CD4-positive, alpha-beta T cell treated with Interleukin-6 at 100 ng/mL for 8 hours (primary cell): ENCODE results near the gene ARHGAP22.
"Not testable (repeated sequence)": the region's sequence is repeated elsewhere in the genome, so short reads cannot be mapped to it uniquely, and the experiment has no call there.

Experiments used
- DNase-seq: peaks from one replicate; pipeline ENCODE4 v3.0.0-alpha.2; 2020; ENCODE audit warnings: mixed read lengths, low spot score

ARHGAP22 gene

GRCh38 chr10:48450233-48450740 is 154.6 kb downstream of the ARHGAP22 start:
- DNase-seq: no peak

- no peak for DNase-seq
Observed at GRCh38 chr10:48449501-48450232, 155.2 kb downstream of the ARHGAP22 start.

GRCh38 chr10:48448796-48449195 is 156.1 kb downstream of the ARHGAP22 start:
- no peak for DNase-seq

GRCh38 chr10:48447356-48448215 is 157.3 kb downstream of the ARHGAP22 start:
- DNase-seq: no peak

- no peak for DNase-seq
Observed at GRCh38 chr10:48446785-48447184, 158.1 kb downstream of the ARHGAP22 start.

- DNase-seq: no peak
Observed at GRCh38 chr10:48445932-48446331, 158.9 kb downstream of the ARHGAP22 start.

GRCh38 chr10:48444861-48445841 is 159.7 kb downstream of the ARHGAP22 start:
- DNase-seq: no peak

- no peak for DNase-seq
Observed at GRCh38 chr10:48444266-48444665, 160.6 kb downstream of the ARHGAP22 start.

GRCh38 chr10:48442809-48443177 is 162.1 kb downstream of the ARHGAP22 start:
- no peak for DNase-seq

- DNase-seq: no peak
Observed at GRCh38 chr10:48442090-48442808, 162.6 kb downstream of the ARHGAP22 start.

- DNase-seq: no peak
Observed at GRCh38 chr10:48440771-48441170, 164.1 kb downstream of the ARHGAP22 start.

GRCh38 chr10:48439581-48440041 is 165.3 kb downstream of the ARHGAP22 start:
- no peak for DNase-seq

- DNase-seq: no peak
Observed at GRCh38 chr10:48439031-48439430, 165.8 kb downstream of the ARHGAP22 start.

- DNase-seq: no peak
Observed at GRCh38 chr10:48437546-48437945, 167.3 kb downstream of the ARHGAP22 start.

GRCh38 chr10:48431871-48432270 is 173.0 kb downstream of the ARHGAP22 start:
- DNase-seq: no peak

- DNase-seq: no peak
Observed at GRCh38 chr10:48430402-48430993, 174.4 kb downstream of the ARHGAP22 start.

- DNase-seq: no peak
Observed at GRCh38 chr10:48429309-48429708, 175.6 kb downstream of the ARHGAP22 start.

GRCh38 chr10:48428896-48429295 is 176.0 kb downstream of the ARHGAP22 start:
- DNase-seq: no peak

GRCh38 chr10:48423884-48424283 is 181.0 kb downstream of the ARHGAP22 start:
- DNase-seq: no peak

GRCh38 chr10:48421862-48422261 is 183.0 kb downstream of the ARHGAP22 start:
- not testable (repeated sequence) for DNase-seq

GRCh38 chr10:48419714-48420113 is 185.2 kb downstream of the ARHGAP22 start:
- DNase-seq: no peak
